DOHH2 (cell line): ENCODE results near the gene GNG10.
A peak's percentile ranks its signal among the peaks of the same experiment; 100 is the strongest.
"Not testable (repeated sequence)": the region's sequence is repeated elsewhere in the genome, so short reads cannot be mapped to it uniquely, and the experiment has no call there.

Experiments
- H3F3A ChIP-seq: fragments of 200-600 bp; sonication (generic), shearing (Covaris generic); 2 replicates; pipeline ENCODE4 v1.6.0; 2016; ENCODE audit warnings: antibody characterized with exemption, mild to moderate bottlenecking; ENCODE audit not compliant: control insufficient read depth, insufficient read depth
- H3K27ac ChIP-seq: fragments of 200-600 bp; sonication (generic); 2 replicates; pipeline ENCODE4 v1.5.1; 2014; ENCODE audit warnings: low read depth, mild to moderate bottlenecking, low read length, moderate library complexity
- H3K27me3 ChIP-seq: fragments of 200-600 bp; sonication (generic); 2 replicates; pipeline ENCODE4 v1.6.1; 2014; ENCODE audit warnings: mild to moderate bottlenecking, low read length, mixed read lengths; ENCODE audit not compliant: control insufficient read depth
- H3K36me3 ChIP-seq: fragments of 200-600 bp; sonication (generic); 2 replicates; pipeline ENCODE4 v1.6.1; 2014; ENCODE audit warnings: mild to moderate bottlenecking, low read length, moderate library complexity, mixed read lengths; ENCODE audit not compliant: control insufficient read depth
- H3K4me1 ChIP-seq: fragments of 200-600 bp; sonication (generic); 2 replicates; pipeline ENCODE4 v1.6.1; 2014; ENCODE audit warnings: mild to moderate bottlenecking, low read length, mixed read lengths; ENCODE audit not compliant: control insufficient read depth
- H3K4me2 ChIP-seq: fragments of 200-600 bp; sonication (generic); 2 replicates; pipeline ENCODE4 v1.6.0; 2014; ENCODE audit warnings: mild to moderate bottlenecking, low read length, moderate library complexity
- H3K4me3 ChIP-seq: fragments of 200-600 bp; sonication (generic); 2 replicates; pipeline ENCODE4 v1.5.1; 2014; ENCODE audit warnings: mild to moderate bottlenecking, low read length, mixed read lengths
- H3K79me2 ChIP-seq: fragments of 200-600 bp; sonication (generic); 2 replicates; pipeline ENCODE4 v1.6.1; 2014; ENCODE audit warnings: mild to moderate bottlenecking, low read length, mixed read lengths; ENCODE audit not compliant: control insufficient read depth
- H3K9me2 ChIP-seq: fragments of 200-600 bp; sonication (generic); replicated peaks from 2 replicates; pipeline ENCODE4 v1.6.1; 2014; ENCODE audit warnings: mild to moderate bottlenecking, low read length, mixed read lengths; ENCODE audit not compliant: control insufficient read depth
- H3K9me3 ChIP-seq: fragments of 200-600 bp; sonication (generic); 2 replicates; pipeline ENCODE4 v1.6.1; 2014; ENCODE audit warnings: antibody characterized with exemption, low read length, mixed read lengths; ENCODE audit not compliant: control insufficient read depth, insufficient read depth
- H4K20me1 ChIP-seq: fragments of 200-600 bp; sonication (generic); 2 replicates; pipeline ENCODE4 v1.6.0; 2014; ENCODE audit warnings: low read depth, mild to moderate bottlenecking, antibody characterized with exemption, low read length, moderate library complexity; ENCODE audit not compliant: control insufficient read depth, insufficient read depth
- CTCF ChIP-seq: fragments of 200-600 bp; sonication (generic); IDR thresholded peaks from one replicate; pipeline ENCODE4 v1.5.1; 2014; ENCODE audit warnings: antibody characterized with exemption, mild to moderate bottlenecking, low read depth, low read length; ENCODE audit not compliant: poor library complexity, severe bottlenecking
- EZH2phosphoT487 ChIP-seq: fragments of 200-600 bp; sonication (generic); IDR thresholded peaks from 2 replicates; pipeline ENCODE4 v1.6.1; 2017; ENCODE audit warnings: borderline replicate concordance, mild to moderate bottlenecking, antibody characterized with exemption, low read length, moderate library complexity, mixed read lengths

The GNG10 gene

DNA sequence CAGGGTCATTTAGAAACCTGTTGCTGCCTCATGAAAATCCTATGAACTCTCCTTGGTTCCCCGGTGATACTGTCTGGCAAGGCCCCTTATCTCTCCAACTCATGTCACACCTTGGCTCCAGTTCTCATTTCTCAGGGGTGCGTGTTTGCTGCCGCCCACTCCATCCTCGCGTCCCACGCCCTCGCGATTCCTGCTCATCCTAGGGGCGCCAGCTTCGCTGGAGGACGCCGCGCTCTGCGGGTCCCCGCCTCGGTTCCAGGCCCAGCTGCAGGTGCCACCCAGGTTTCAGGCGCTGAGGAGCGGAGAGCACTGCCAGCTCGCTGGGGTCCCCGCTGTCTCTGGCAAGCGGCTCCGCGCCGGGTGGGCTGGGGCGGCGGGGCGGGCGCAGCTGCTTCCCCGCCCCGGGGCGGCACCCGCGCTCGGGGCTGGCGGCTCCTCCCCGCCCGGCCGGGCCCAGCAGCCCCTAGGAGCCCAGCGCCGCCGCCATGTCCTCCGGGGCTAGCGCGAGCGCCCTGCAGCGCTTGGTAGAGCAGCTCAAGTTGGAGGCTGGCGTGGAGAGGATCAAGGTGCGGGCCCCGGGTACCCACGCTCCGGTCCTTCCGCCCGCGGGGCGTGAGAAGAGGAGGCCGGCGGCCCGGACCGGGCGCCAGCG is at the start of gene GNG10:
TSS of gene GNG10 (plus strand) at position 456 of the 652 bp plus-strand sequence. CDS start at position 486, 30 bp downstream.
- H3K4me2 ChIP-seq = peak within 1 kb of the TSS; percentile 93
- H4K20me1 ChIP-seq = no peaks in the 10 kb centered on the region
- peaks cover 21% of the 10 kb centered on the region for H3K4me1 ChIP-seq
- no peaks in the 10 kb centered on the region for H3K36me3 ChIP-seq
- H3K9me2 ChIP-seq = no peaks in the 10 kb centered on the region
- H3K27me3 ChIP-seq = no peaks in the 10 kb centered on the region
- TF ChIP-seq CTCF (no peak), EZH2phosphoT487 (no peak)
- peak within 1 kb of the TSS; percentile 49 for H3K27ac ChIP-seq
- H3K4me3 ChIP-seq = peak within 1 kb of the TSS; percentile 88
- H3K79me2 ChIP-seq = peaks cover 11% of the 10 kb centered on the region
- H3K9me3 ChIP-seq = no peaks in the 10 kb centered on the region
- H3F3A ChIP-seq = peaks cover 8% of the 10 kb centered on the region; the same call in 1 of the 2 replicates

- Histone ChIP-seq H3K9me2 (no peaks in the 10 kb centered on the region), H3K27me3 (peaks cover 2% of the 10 kb centered on the region; the same call in 1 of the 2 replicates), H3K4me1 (peaks cover 2% of the 10 kb centered on the region; the same call in 1 of the 2 replicates), H3K4me3 (no peak overlapping the region), H3K36me3 (no peaks in the 10 kb centered on the region), H3K4me2 (no peak overlapping the region), H3F3A (no peaks in the 10 kb centered on the region), H4K20me1 (no peaks in the 10 kb centered on the region), H3K9me3 (no peaks in the 10 kb centered on the region), H3K27ac (no peak overlapping the region), H3K79me2 (no peaks in the 10 kb centered on the region)
- TF ChIP-seq EZH2phosphoT487 (no peak), CTCF (no peak)
Measured at GRCh38 chr9:111613436-111614040, 47.9 kb upstream of the GNG10 start.

GRCh38 chr9:111615928-111616327 is 45.5 kb upstream of the GNG10 start:
- no peak overlapping the region for H3K4me2 ChIP-seq
- H4K20me1 ChIP-seq = no peaks in the 10 kb centered on the region
- H3K9me2 ChIP-seq = no peaks in the 10 kb centered on the region
- TF ChIP-seq EZH2phosphoT487 (no peak), CTCF (no peak)
- H3K27ac ChIP-seq = no peak overlapping the region
- H3F3A ChIP-seq = no peaks in the 10 kb centered on the region
- H3K36me3 ChIP-seq = no peaks in the 10 kb centered on the region
- H3K4me1 ChIP-seq = peaks cover 10% of the 10 kb centered on the region
- H3K27me3 ChIP-seq = no peaks in the 10 kb centered on the region; the same call in 1 of the 2 replicates
- H3K9me3 ChIP-seq = no peaks in the 10 kb centered on the region
- no peak overlapping the region for H3K4me3 ChIP-seq
- no peaks in the 10 kb centered on the region for H3K79me2 ChIP-seq

GRCh38 chr9:111617349-111617748 is 44.1 kb upstream of the GNG10 start:
- not testable (repeated sequence) for H3F3A ChIP-seq, H3K27me3 ChIP-seq, H3K79me2 ChIP-seq, H3K36me3 ChIP-seq, H3K9me2 ChIP-seq, H4K20me1 ChIP-seq, H3K27ac ChIP-seq, H3K4me2 ChIP-seq, H3K4me3 ChIP-seq, H3K9me3 ChIP-seq
- H3K4me1 ChIP-seq = peaks cover 10% of the 10 kb centered on the region
